ENCODE measurements around the gene ARTN.

The ARTN gene

DNA sequence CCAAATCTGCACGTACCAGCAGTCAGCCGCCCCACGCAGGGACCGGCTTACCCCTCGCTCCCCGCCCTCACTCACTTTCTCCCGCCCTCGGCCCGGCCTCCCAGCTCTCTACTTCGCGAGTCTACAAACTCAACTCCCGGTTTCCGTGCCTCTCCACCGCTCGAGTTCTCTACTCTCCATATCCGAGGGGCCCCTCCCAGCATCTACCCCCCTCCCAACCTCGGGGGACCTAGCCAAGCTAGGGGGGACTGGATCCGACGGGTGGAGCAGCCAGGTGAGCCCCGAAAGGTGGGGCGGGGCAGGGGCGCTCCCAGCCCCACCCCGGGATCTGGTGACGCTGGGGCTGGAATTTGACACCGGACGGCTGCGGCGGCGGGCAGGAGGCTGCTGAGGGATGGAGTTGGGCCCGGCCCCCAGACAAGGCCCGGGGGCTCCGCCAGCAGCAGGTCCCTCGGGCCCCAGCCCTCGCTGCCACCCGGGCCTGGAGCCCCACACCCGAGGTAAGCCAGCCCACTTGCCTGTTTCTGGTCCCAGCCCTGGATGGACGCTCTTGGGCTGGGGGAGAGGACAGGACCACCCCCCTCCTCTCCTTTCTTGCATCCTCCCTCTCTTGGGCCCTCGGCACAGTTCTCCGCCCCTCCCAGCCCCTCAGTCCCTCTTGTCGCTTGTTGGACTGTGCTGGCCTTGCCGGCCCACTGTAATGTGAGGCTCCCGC is at the start of gene ARTN:
Gene ARTN (plus strand): TSS at position 416 of the 715 bp plus-strand sequence. CDS start 1,856 bp downstream, outside the sequence.
- peak; percentile 73 for DNase-seq

DNA sequence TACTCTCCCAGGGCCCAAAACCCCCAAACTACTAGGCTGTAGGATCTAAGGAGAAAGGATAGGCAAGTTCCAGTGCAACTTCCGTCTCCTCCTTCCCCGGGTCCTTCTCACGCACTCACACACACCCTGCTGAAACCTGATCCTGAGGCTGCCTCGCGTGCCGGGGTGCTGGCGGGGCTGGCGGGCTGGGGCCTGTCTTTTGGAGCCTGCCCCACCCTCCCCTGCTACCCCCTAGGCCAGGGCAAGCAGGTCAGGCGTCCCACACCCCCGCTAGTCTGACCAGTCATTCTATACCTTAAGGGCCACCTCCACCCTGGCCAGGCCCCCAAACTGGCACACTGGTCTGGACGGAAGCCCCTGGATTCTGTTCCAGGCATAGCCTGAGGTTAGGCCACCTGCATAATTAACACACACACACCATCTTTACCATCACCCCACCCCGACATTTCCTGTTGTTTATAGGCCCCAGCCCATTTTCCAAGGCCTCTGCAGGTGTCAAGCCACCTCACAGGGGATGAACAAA is 48.3 kb upstream of the ARTN start:
- DNase-seq: peak; percentile 85

DNA sequence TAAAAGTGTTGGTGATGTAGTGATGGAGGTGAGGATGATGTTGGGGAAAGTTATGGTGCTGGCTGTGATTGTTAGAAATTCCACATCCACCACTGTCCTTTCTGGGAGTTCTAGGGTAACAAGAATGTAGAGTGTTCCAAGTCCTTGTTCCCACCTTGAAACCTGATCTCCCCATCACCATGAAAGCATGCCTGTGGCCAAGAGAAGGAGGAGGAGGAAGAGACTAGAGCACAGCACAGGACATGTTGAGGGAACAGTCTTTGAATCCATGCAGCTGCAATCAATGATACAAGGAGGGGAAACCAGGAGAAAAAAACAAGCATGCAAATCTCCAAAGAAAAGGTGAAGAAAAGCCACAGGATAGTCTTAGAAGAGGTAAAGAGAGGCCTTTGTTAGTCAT is 45.9 kb upstream of the ARTN start:
- peak; percentile 11 for DNase-seq

DNA sequence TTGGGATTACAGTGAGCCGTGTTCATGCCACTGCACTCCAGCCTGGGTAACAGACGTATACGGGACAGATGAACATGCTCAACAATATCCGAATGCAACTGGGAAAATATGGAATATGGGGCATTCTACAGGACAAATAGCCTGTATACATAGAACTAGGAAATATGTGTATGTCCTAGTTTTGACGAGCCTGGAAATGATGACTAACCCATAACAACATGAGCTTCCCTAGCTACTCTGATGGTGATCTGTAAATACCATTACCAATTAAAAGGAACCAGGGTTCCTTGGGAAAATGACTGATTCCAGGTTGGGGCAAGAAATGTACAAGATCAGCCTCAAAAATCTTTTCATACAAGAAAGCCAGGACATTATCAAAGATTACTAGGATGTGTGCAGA is 42.8 kb upstream of the ARTN start:
- DNase-seq: no peak

GRCh38 chr1:43893006-43893405 is 40.6 kb upstream of the ARTN start:
- no peak for DNase-seq

- no peak for DNase-seq
Measured at GRCh38 chr1:43898981-43899380, 34.6 kb upstream of the ARTN start.

- DNase-seq: no peak
Measured at GRCh38 chr1:43900386-43900785, 33.2 kb upstream of the ARTN start.

DNA sequence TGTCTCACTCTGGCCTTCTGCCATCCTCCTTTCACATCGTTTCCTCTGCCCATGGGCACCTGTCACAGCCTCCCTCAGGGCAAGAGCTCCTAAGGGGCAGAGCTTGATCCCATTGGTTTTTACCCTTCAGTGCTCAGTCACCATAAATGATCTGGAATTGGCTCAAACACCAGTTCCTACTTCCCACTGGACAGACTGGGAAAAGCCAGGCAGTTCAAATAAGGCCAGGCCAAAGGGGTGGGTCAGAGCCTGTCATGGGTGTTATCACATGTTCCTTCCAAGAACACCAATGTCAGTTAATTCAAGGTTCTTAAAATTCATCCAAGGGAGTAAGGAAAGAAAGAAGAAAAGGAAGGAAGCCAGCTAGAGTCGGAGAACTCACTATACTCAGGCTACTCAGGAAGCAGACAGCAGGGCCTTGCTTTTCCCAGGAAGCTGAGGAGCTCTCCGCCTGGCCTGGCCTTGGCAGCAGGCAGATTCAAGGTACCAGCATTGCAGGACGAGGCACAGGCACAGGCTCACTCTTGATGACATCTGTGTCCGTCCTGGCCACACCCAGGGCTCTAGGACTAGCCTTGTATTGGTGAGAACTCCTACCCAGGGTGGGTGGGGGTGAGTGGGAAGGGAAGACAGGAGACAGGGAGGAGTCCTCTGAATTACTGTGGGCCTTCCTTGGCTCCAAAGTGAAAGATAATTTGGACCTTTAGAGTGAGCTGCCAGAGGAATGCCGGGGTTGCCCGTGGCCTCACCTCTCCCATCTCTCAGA is 32.2 kb upstream of the ARTN start:
- DNase-seq: no peak

- no peak for DNase-seq
Measured at GRCh38 chr1:43902058-43902831, 31.4 kb upstream of the ARTN start.

DNA sequence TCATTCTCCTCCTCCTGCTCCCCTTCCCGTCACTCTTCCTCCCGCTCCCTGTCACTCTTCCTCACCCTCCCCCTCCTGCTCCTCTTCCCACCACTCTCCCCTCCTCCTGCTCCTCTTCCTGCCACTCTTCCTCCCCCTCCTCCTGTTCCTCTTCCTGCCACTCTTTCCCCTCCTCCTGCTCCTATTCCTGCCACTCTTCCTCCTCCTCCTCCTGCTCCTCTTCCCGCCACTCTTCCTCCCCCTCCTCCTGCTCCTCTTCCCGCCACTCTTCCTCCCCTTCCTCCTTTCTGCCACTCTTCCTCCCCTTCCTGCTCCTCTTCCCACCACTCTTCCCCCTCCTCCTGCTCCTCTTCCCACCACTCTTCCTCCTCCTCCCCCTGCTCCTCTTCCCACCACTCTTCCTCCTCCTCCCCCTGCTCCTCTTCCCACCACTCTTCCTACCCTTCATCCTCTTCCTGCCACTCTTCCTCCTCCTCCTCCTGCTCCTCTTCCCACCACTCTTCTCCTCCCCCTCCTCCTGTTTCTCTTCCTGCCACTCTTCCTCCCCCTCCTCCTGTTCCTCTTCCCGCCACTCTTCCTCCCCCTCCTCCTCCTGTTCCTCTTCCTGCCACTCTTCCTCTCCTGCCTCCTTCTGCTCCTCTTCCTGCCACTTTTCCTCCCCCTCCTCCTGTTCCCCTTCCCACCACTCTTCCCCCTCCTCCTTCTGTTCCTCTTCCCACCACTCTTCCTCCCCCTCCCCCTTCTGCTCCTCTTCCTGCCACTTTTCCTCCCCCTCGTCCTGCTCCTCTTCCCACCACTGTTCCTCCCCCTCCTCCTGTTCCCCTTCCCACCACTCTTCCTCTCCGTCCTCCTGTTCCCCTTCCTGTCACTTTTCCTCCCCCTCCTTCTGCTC is 28.7 kb upstream of the ARTN start:
- peak; percentile 36 for DNase-seq

GRCh38 chr1:43908226-43908625 is 25.4 kb upstream of the ARTN start:
- no peak for DNase-seq

DNA sequence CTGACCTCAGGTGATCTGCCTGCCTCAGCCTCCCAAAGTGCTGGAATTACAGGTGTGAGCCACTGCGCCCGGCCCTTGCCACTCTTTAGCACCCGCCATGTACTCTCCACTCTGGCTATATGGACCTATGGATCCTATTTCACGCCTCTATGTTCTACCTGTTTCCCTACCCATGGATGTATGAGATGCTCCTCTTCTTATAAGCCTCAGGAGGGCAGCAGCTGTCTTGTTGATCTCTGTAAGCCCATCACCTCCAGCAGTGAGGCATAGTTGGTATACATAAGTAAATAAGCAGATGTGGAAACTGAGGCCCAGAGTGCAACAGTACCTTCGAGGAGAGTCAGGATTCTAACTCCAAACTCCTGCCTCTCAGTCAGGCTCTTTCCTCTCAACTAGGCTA is 24.7 kb upstream of the ARTN start:
- DNase-seq: peak; percentile 11

- DNase-seq: no peak
Measured at GRCh38 chr1:43910343-43910742, 23.3 kb upstream of the ARTN start.

DNA sequence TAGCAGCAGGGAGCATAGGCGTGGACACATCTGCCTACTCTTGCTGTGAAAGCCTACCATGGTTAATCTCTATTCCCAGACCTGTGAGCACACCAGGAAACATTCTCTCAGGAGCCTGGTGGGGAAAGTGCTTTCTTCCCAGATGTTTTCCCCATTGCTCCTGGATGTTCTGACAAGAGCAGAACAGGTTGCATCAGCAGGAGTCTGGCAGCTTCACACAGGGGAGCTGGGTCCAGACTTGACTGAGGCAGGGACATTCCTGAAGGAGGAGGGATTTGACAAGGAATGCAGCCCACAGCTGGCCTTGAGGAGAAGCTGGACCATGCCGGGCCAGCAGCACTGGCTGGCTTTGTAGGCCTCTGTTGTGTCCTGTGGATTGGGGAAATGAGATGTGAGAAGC is 21.0 kb upstream of the ARTN start:
- peak; percentile 38 for DNase-seq

DNA sequence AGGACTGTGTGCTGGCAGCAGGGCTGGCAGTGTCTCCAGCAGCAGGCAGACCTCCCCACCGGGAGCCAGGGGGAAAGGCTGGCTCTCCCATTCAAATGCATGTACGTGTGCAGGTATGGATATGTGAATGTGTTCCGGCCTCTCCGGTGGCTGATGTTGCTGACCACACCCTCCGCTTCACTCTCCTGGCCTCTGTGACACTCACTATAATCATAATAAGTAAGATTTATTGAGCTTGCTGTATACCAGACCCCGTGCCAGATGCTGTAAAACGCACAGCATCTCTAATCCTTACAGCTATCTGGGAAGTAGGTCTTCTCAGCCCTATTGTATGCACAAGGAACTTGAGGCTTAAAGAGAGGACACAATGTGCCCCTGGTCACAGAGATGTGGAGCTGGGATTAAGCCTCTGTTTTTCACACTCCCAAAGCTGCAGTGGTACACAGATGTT is 20.5 kb upstream of the ARTN start:
- DNase-seq: no peak

DNA sequence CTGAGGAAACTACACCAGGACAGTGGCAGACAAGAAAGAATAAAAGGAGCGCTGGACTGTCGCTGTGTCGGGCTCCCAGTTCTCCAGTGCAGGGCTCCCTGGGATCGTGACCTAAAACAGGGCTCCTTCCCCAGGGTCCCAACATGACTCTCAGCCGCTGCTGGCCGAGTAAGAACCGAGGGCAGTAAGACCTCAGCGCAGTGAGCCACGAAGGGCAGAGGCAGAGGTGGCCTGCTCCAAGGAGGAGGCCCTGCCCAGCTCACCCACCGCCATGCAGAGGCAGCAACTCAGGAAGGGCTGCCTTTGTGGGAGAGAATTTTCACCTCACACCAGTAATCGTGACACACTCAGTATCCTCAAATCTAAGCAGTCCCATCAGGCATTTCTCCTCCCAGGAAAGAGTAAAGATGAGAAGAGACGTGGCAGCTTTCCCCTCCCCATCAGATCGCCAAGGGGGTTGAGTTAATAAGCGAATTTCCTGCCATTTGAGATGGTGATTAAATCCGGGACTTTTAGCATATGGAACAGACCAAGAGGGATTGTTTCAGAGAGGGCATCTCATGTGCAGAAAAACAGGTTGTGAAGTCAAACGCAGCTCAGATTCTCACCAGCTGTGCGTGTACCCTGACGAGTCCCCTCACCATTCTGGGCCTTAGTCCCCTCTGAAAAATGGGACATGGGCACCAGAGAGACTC is 19.8 kb upstream of the ARTN start:
- DNase-seq: peak; percentile 45

DNA sequence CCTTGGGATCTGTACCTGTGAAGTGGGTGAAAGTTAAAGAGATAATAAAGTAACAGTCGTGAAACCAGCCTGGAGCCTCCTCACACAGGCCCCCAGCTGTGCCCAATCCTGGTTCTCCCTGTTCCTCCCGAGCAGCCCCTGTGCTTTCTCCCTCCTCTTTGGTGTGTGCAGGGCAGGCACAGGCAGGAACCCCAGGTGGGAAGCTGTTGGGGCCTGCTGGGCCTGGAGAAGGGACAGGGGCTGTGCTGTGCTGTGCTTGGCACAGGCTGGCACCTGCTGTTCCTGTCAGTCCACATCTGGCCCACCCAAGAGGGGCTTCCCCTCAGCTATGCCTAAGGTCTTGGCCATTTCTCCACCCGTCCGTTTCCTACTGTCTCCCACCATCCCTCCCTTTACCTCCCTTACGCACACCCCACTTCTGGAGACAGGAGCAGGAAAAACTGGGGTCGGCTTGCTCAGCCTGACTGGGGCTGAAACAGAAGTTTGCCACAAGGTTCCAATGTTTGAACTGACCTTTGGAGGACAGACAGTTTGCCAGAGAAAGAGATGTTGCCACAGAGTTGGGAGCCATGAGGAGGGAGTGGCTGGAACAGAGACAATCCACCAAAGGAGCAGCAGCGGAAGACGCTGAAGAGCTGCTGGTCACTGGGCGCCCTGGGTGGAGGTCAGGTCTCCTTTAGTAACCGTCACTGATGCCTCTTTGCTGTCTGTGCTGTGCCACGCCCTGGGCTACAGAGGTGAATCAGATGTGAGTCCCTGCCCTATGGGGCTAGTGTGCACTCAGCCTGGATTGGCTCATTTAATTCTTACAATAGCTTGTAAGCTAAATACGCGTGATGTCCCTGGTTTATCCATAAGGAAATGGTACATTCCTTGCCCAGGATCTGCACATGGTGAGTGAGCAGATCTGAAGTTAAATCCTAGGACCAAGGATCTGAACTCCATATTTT is 18.8 kb upstream of the ARTN start:
- DNase-seq: peak; percentile 73

- DNase-seq: no peak
Measured at GRCh38 chr1:43919906-43920305, 13.7 kb upstream of the ARTN start.

- no peak for DNase-seq
Measured at GRCh38 chr1:43921022-43921421, 12.6 kb upstream of the ARTN start.

- DNase-seq: no peak
Measured at GRCh38 chr1:43924516-43924915, 9.1 kb upstream of the ARTN start.
